NCI-H2081 (cell line): ENCODE results near the gene ZNF487.
"Not testable (repeated sequence)": the region's sequence is repeated elsewhere in the genome, so short reads cannot be mapped to it uniquely, and the experiment has no call there.

ENCODE experiments used
- DNase-seq, 2 experiments: peaks; one replicate each; lab custom pipeline; 2025; lab: John Stamatoyannopoulos, UW

The ZNF487 gene

DNA sequence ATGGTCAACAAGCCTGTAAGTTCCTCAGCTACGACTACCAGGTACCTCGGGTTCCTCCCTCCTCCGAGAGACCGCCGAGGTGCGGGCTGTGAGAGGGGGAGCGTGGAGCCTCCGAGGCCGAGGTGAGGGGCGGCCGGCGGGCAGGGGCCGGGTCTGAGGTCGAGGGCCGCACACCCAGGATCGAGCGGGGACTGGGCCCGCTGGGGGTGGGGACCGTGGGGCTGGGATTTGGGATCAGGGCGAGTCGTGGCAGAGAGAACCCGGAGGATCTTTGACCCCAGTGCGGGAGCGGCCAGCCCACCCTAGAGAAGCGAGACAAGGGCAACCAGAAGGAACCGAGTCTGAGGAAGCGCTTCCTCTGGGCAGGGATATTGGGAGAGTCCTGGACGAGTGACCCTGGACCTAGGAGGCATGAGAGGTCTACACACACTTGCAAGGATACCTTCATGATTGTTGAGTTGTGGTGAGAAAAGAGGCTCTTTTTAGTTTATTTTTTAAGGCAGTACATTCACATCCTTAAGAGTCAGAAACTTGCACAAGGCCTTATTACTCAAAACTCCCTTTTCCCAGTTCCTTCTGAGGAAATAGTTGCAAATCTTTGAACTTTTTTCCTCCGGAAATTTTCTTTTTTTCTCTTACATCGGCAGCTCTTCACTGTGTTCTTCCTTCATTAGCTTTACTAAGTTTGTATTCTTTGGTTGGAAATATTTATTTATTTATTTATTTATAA is 395 bp downstream of the ZNF487 start:
- DNase-seq = no peak

DNA sequence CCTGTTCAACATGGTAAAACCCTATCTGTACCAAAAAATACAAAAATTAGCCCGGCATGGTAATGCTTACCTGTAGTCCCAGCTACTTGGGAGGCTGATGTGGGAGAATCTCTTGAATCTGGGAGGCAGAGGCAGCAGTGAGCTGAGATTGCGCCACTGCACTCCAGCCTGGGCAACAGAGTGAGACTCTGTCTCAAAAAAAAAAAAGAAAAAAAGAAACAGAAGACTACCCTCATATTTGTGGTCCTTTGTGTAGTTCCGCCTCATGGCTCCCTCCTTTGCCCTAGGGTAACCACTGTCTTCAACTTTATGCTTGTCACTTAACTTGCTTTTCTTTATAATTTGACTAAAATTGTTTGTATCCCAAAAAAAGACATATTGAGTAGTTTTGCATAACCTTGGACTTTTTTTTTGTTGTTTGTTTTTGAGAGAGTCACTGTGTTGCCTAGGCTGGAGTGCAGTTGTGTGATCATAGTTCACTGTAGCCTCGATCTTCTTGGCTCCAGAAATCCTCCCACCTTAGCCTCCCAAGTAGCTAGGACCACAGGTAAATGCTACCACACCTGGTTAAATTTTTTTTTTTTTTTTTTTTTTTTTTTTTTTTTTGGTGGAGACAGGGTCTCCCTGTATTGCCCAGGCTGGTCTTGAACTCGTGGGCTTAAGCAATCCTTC is 3.7 kb downstream of the ZNF487 start:
- DNase-seq = no peak

DNA sequence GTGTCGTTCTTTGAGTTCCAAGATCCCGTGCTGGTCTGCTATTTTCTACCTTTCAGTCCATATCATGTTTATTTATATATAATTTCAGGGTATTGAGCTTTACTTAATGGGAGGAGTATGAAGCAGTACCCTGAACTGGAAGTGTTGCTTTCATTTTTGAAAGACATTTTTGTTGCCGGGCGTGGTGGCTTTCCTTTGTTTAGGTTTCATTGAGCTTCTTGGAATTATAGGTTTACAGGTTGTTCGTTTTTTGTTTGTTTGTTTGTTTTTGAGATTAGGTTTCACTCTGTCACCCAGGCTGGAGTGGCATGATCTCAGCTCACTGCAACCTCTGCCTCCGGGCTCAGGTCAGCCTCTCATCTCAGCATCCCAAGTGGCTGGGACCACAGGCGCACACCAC is 7.4 kb downstream of the ZNF487 start:
- no peak for DNase-seq

DNA sequence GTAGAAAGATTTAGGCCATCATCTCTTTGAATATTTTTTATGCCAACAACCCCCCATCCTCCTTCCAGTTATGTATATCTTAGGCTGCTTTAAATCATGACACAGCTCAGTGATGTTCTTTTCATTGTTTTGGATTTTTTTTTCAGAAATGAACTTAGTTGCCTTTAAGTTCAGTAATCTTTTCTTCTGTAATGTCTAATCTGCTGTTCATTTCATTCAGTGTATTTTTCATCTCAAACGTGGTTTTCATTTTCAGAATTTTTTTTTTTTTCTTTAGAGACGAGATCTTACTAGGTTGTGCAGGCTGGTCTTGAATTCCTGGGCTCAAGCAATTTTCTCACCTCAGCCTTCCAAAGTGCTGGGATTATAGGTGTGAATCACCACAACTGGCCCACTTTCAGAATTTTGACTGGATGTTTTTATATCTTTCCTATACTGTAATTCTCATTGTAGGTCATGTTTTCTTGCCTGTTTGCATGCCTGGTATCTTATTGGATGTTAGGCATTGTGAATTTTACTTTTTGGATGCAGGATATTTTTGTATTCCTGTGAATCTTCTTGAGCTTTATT is 8.1 kb downstream of the ZNF487 start:
- DNase-seq = no peak

DNA sequence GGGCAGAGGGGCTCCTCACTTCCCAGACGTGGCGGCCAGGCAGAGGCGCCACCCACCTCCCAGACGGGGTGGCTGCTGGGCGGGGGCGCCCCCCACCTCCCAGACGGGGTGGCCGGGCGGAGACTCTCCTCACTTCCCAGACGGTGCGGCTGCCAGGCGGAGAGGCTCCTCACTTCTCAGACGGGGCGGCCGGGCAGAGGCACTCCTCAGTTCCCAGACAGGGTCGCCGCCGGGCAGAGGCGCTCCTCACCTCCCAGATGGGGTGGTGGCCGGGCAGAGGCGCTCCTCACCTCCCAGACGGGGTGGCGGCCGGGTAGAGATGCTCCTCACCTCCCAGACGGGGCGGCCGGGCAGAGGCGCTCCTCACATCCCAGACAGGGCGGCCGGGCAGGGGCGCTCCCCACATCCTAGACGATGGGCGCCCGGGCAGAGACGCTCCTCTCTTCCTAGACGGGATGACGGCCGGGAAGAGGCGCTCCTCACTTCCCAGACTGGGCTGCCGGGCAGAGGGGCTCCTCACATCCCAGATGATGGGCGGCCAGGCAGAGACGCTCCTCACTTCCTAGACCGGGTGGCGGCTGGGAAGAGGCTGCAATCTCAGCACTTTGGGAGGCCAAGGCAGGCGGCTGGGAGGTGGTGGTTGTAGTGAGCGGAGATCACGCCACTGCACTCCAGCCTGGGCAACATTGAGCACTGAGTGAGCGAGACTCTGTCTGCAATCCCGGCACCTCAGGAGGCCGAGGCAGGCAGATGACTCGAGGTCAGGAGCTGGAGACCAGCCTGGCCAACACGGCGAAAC is 9.5 kb downstream of the ZNF487 start:
- not testable (repeated sequence) for DNase-seq

DNA sequence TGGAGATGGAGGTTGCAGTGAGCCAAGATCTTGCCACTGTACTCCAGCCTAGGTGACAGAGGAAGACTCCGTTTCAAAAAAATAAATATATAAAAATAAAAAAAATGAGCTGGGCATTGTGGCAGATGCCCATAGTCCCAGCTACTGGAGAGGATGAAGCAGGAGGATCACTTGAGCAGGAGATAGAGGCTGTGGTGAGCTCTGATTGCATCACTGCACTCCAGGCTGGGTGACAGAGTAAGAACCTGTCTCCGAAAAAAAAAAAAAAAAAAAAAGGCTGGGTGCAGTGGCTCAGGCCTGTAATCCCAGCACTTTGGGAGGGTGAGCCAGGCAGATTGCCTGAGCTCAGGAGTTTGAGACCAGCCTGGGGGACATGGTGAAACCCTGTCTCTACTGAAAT is 11.8 kb downstream of the ZNF487 start:
- DNase-seq = no peak

DNA sequence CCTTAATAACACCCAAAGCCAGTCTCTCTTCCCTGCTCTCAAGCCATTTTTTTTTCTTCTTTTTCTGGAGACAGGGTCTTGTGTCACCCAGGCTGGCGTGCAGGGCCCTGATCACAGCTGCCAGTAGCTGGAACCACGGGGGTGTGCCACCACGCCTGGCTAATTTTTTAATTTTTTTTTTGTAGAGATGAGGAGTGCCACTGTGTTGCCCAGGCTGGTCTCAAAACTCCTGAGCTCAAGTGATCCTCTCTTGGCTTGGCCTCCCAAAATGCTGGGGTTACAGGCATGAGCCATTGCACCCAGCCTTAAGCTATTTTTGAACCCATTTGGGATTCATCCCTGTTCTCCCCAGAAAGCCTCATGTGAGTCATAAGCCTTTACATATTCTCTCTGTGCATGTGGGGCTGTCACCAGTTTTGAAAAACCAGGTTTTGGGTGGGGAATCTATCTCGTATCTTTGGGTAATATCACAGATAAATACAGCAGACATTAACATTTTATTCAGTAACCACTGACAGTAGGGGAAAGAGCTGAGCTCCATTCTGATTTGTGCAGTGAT is 15.5 kb downstream of the ZNF487 start:
- DNase-seq = no peak

DNA sequence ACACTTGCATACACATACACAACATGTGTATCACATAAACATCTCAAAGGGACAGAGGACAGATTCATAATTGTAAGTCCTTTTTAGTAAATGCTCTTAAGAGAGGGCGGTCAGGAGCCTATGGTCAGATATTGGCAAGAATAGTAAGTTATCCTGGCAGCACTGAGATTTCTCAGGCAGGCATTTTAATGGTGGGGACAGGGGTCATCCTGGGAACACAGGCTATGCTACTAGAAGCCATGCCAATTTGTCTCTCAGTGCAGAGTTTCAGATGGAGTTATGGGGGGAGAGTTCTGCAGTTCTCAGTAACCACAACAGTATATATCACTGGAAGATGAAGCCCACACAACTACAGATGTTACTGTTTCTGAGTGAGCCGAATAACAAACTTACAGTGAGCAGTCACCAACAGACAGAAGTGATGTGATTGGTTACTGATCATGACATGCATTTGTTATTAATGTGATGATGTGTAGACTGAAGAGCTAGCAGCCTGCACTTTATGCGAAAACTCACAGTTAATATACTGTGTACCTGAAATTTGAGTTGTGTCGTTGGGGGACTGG is 16.4 kb downstream of the ZNF487 start:
- no peak for DNase-seq

DNA sequence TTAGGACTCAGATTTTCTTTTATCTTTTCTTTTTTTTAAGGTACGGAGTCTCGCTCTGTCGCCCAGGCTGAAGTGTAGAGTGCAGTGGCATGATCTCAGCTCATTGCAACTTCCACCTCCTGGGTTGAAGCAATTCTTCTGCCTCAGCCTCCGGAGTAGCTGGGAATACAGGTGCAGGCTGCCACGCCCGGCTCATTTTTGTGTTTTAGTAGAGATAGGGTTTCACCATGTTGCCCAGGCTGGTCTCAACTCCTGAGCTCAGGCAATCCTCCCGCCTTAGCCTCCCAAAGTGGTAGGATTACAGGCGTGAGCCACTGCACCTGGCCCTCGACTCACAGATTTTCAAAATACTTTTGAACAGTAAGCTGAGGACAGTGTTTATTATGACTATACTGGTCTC is 17.1 kb downstream of the ZNF487 start:
- DNase-seq = not testable (repeated sequence)

DNA sequence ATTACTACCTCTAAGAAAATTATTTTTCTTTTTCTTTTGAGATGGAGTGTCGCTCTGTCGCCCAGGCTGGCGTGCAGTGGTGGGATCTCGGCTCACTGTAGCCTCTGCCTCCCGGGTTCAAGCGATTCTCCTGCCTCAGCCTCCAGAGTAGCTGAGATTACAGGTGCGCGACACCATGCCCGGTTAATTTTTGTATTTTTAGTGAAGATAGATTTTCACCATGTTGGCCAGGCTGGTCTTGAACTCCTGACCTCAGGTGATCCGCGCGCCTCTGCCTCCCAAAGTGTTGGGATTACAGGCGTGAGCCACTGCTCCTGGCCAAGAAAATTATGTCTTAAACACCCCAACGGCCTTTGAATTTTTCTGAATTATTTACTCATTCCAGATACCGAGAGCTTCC is 19.6 kb downstream of the ZNF487 start:
- not testable (repeated sequence) for DNase-seq

DNA sequence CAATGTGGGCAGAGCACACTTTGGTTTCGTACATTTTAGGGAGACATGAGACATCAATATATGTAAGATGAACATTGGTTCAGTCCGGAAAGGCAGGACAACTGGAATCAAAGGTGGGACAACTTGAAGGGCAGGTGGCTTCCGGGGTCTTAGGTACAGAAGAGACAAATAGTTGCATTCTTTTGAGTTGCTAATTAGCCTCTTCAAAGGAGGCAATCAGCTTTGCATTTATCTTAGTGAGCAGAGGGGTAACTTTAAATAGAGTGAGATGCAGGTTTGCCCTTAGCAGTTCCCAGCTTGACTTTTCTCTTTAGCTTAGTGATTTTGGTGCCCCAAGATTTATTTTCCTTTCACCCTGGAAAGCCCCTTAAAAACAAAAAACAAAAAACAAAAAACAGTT is 21.3 kb downstream of the ZNF487 start:
- no peak for DNase-seq

DNA sequence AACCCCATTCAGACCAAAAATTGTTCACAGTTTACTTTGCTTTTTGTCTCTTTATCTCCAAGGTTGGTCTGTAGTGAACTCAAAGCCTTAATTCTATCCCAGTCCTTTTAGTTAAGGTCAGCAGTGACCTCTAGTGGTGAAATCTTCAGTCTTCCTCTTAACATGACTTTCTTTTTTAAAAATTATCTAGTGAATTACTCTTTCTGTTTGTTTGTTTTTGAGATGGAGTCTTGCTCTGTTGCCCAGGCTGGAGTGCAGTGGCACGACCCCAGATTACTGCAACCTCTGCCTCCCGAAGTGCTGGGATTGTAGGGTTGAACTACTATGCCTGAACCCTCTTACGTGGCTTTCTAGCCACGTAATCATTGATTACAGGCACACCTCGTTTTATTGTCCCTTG is 25.0 kb downstream of the ZNF487 start:
- peak; percentile 63 to 67 for DNase-seq

DNA sequence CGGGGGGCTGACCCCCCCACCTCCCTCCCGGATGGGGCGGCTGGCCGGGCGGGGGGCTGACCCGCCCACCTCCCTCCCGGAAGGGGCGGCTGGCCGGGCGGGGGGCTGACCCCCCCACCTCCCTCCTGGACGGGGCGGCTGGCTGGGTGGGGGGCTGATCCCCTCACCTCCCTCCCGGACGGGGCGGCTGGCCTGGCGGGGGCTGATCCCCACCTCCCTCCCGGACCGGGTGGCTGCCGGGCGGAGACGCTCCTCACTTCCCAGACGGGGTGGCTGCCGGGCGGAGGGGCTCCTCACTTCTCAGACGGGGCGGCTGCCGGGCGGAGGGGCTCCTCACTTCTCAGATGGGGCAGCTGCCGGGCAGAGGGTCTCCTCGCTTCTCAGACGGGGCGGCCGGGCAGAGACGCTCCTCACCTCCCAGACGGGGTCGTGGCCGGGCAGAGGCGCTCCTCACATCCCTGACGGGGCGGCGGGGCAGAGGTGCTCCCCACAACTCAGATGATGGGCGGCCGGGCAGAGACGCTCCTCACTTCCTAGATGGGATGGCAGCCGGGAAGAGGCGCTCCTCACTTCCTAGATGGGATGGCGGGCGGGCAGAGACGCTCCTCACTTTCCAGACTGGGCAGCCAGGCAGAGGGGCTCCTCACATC is 28.3 kb downstream of the ZNF487 start:
- DNase-seq = not testable (repeated sequence)

DNA sequence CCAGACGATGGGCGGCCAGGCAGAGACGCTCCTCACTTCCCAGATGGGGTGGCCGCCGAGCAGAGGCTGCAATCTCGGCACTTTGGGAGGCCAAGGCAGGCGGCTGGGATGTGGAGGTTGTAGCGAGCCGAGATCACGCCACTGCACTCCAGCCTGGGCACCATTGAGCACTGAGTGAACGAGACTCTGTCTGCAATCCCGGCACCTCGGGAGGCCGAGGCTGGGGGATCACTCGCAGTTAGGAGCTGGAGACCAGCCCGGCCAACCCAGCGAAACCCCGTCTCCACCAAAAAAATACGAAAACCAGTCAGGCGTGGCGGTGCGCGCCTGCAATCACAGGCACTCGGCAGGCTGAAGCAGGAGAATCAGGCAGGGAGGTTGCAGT is 28.8 kb downstream of the ZNF487 start:
- not testable (repeated sequence) for DNase-seq

DNA sequence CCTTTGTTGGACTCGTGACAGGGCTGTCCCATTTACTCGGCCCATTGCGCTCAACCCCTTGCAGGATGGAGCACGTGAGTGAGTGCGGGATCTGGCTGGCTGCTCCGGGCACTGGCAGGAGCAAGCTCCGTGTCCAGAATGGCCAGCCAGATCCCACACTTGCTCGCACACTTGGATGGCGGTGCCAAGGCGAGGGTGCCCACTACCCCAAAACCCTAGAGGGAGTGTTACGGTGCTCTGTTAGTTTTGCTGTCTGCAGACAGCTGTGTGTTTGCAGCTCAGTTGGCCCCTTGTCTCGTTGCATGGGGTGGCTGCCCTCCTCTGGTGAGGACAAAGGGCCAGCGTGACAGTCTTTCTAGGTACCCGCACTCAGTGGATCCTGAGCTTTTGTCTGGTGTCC is 34.2 kb downstream of the ZNF487 start:
- DNase-seq = no peak

DNA sequence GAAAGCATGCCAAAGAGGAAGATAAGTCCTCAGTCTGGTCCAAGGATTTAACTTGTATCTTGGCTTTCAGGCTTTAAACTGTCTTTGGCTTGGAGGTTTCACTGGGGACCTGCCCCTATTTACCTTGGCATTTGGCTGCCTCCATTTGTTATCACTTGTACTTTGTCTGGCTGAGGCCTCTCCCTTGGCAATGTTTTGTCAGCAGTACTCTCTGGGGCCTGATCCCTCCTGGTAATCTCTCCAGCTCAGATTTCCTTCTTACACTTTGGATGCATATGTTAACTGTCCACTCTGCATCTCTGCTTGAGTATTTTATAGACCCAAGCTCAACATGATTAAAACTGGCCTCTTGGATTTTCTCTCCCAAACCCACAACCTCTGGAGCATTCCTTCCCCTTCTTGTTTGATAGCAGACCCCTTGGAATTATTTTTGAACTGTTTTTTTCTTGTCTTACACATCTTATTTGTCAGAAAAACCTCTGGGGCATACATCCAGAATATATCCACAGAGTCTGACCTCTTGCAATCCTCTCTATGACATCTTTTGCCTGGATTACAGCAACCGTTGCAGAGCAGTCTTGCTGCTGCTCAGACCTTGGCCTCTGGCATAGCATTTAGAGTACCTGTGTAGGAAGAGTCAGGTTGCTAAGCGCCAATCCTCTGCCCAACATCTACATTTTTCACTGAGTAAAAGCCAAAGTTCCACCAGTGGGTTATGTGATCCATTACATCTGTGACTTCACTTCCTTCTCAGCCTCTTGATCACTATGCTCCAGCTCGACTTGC is 35.2 kb downstream of the ZNF487 start:
- DNase-seq = no peak

DNA sequence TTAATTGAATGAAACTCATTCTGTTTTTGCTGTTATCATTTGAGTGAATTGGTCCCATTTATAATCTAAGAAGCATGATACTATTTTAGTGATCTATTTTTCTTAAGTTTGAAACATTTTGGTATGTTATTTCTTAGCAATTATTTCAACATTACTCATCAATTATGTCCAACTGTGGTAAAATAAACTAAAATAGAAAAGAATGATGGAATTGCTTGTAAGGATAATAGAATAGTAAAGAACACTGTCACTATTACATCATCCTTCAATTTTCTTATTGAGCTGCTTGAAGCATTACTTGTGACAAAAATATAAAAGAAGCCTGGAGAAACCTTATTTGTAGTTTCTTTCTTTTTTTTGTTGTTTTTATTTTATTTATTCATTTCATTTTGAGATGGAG is 42.4 kb downstream of the ZNF487 start:
- DNase-seq = no peak

DNA sequence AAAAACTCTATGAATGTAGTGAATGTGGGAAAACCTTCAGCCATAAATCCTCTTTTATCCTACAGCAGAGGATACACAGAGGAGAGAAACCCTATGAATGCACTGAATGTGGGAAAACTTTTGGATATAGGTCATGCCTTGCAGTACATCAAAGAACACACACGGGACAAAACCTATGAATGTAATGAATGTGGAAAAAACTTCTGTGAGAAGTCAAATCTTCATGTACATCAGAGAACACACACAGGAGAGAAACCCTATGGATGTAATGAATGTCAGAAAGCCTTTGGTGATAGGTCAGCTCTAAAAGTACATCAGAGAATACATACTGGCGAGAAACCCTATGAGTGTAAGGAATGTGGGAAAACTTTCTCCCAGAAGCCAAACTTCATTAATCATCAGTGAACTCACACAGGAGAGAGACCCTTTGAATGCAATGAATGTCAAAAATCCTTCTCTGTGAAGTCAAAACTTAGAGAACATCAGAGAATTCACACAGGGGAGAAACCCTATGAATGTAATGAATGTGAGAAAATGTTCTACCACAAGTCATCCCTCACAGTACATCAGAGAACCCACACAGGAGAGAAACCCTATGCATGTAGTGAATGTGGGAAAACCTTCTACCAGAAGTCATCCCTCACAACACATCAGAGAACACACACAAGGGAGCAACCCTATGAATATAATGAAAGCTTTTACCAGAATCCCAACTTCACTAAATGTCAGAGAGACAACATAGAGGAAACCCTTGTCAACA is 45.6 kb downstream of the ZNF487 start:
- DNase-seq = no peak

DNA sequence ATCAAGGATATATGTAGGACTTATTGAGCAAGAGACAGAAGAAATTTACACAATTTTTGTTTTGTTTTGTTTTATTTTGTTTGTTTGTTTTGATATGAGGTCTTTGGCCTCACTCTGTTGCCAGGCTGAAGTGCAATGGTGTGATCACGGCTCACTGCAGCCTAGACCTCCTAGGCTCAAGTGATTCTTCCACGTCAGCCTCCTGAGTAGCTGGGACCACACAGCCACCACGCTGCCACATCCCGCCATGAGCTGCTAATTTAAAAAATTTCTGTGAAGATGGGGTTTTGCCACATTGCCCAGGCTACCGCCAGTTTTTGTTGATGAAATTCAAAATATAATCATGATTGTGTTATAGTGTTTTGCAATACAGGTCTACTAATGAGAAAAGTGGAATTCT is 54.9 kb downstream of the ZNF487 start:
- DNase-seq = no peak

DNA sequence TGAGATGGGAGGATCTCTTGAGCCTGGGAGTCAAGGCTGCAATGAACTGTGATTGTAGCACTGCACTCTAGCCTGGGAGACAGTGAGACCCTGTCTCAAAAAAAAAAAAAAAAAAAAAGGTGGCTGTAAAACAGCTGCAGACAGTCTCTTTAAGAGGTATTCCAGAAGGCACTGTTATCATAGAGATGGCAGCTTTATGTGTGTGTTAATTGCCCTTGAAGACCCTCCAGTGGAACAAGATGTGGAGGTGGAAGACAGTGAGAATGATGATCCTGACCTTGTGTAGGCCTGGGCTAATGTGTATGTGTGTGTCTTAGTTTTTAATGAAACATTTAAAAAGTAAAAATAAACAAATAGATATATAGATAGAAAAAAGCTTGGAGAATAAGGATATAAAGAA is 66.0 kb downstream of the ZNF487 start:
- DNase-seq = no peak
